OCI-LY1 (cell line): ENCODE data around the gene CLSTN2.

ENCODE experiments used
- EZH2 ChIP-seq: fragments of 200-600 bp; sonication (generic), shearing (Covaris generic); IDR thresholded peaks from 2 replicates; pipeline ENCODE4 v1.8.0; 2017; ENCODE audit warnings: borderline replicate concordance, mixed run types, mild to moderate bottlenecking, antibody characterized with exemption, low read length, moderate library complexity, mixed read lengths
- TF ChIP-seq, protein P1 (sequence below): fragments of 200-600 bp; sonication (generic), shearing (Covaris generic); IDR thresholded peaks from 2 replicates; pipeline ENCODE4 v1.5.1; 2017; ENCODE audit warnings: mild to moderate bottlenecking, antibody characterized with exemption, low read length, moderate library complexity, mixed read lengths

DNA sequence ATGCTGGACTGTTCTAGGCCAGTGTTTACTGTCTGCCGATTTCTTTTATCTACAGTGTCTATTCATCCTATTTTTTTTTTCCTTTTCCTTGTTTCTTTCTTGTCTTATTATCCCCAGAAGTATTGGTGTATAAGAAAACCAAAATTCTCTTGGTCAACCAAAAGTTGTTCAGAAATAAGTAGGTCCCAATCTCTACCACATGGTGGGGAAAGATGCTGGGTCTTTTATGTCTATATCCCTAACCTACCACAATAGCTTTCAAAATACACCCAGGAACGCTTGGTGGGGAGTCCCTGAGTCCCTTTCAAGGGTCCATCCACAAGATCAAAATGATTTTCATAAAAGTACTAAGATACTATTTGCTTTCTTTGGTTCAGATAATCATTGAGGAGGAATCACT lies 225.6 kb downstream of the CLSTN2 start:
- TF ChIP-seq, protein P1, sequence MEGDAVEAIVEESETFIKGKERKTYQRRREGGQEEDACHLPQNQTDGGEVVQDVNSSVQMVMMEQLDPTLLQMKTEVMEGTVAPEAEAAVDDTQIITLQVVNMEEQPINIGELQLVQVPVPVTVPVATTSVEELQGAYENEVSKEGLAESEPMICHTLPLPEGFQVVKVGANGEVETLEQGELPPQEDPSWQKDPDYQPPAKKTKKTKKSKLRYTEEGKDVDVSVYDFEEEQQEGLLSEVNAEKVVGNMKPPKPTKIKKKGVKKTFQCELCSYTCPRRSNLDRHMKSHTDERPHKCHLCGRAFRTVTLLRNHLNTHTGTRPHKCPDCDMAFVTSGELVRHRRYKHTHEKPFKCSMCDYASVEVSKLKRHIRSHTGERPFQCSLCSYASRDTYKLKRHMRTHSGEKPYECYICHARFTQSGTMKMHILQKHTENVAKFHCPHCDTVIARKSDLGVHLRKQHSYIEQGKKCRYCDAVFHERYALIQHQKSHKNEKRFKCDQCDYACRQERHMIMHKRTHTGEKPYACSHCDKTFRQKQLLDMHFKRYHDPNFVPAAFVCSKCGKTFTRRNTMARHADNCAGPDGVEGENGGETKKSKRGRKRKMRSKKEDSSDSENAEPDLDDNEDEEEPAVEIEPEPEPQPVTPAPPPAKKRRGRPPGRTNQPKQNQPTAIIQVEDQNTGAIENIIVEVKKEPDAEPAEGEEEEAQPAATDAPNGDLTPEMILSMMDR: 0 out of 2 replicates have a peak, but pooled peaks have one; percentile 5
- TF ChIP-seq EZH2: no peak
